ENCODE measurements around the gene CMTM5. TPM values are rescaled to one million over a fixed set of nuclear protein-coding genes. Genes with fewer than 3 reads are reported as not detected.

The CMTM5 gene
- total RNA-seq (1 to 10 TPM in 1 of 2 donors, under 1 TPM in 1; 0.71 to 2.0 TPM), polyA plus RNA-seq (ENCODE audit: insufficient read length in 6 of 6) (1 to 10 TPM; 2.1 to 4.1 (median 3.0) TPM)
- long read RNA-seq, donor 1, partial matches to known transcripts, result 0 of 7 reads
- long read RNA-seq, donor 1, other reads (novel, unspliced or antisense), result 0 of 7 reads
- long read RNA-seq, donor 2, partial matches to known transcripts, result 0 of 3 reads
- long read RNA-seq, donor 2, other reads (novel, unspliced or antisense), result 0 of 3 reads
- long read RNA-seq, donor 3, partial matches to known transcripts, result 0 of 4 reads
- long read RNA-seq, donor 3, other reads (novel, unspliced or antisense), result 0 of 4 reads
- long read RNA-seq, donor 4, partial matches to known transcripts, result 0 of 2 reads
- long read RNA-seq, donor 4, other reads (novel, unspliced or antisense), result 0 of 2 reads
- long read RNA-seq, donor 5, partial matches to known transcripts, result 0 of 3 reads
- long read RNA-seq, donor 5, other reads (novel, unspliced or antisense), result 0 of 3 reads
- long read RNA-seq, donor 6, partial matches to known transcripts, result 0 of 2 reads
- long read RNA-seq, donor 6, other reads (novel, unspliced or antisense), result 0 of 2 reads
- long read RNA-seq, donor 7, partial matches to known transcripts, result 0 of 5 reads
- long read RNA-seq, donor 7, other reads (novel, unspliced or antisense), result 0 of 5 reads
- long read RNA-seq, donor 8, partial matches to known transcripts, result 0 of 1 reads
- long read RNA-seq, donor 8, other reads (novel, unspliced or antisense), result 0 of 1 reads
- long read RNA-seq, donor 9, result 0 reads
- long read RNA-seq, donor 10, result 0 reads
- long read RNA-seq, donor 11, transcript CMTM5-203 (5 exons, 1,200 nt), result major isoform, 49 of 66 reads
- long read RNA-seq, donor 11, transcript CMTM5-204 (4 exons, 378 nt), result minor isoform, 6 of 66 reads
- long read RNA-seq, donor 11, transcript CMTM5-206 (4 exons, 1,931 nt), result minor isoform, 5 of 66 reads
- long read RNA-seq, donor 11, partial matches to known transcripts, result 0 of 66 reads
- long read RNA-seq, donor 11, other reads (novel, unspliced or antisense), result 0 of 66 reads
- long read RNA-seq, donor 12, partial matches to known transcripts, result 0 of 2 reads
- long read RNA-seq, donor 12, other reads (novel, unspliced or antisense), result 0 of 2 reads

DNA sequence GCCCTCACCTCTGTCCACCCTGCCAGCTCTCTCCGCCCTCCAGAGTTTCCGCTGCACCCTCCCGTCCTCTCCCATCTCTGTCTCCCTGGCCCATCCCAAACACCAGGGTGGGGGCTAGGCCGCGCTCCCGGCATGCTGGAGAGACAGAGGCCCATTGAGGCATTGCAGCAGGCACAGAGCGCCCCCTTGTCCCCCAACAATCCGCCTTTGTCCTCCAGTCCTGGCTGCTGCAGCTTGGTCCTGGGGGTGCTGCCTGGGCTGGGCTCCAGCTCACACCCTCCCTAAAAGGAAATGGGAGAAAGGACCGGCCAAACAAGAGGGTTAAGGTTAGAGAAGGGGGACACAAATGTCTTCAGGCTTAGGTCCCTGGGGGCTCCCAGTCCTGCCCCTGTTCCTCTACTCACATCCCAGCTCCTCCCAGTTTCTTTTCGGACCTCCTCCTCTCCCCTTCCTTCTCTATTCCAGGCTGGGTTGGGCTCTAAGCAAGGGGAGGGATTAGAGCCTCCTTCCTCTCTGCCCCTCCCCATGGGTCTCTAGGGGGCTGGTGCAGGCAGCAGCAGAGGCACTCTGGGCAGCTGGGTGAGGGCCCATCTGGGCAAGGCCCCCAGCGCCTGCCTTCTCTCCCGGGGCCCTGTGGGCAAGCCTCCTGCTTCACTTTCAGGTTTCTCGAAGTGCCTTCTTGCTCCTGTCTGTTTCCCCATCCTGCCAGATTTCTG lies at the start of gene CMTM5:
TSS of gene CMTM5 (plus strand) at position 565 of the 716 bp plus-strand sequence. CDS start 206 bp downstream, outside the sequence.
- peak; percentile 6 for ATAC-seq
- H3K27me3 ChIP-seq, result peaks cover 0 to 20% of the 10 kb centered on the region in 2 donors
- TF ChIP-seq, protein P1, sequence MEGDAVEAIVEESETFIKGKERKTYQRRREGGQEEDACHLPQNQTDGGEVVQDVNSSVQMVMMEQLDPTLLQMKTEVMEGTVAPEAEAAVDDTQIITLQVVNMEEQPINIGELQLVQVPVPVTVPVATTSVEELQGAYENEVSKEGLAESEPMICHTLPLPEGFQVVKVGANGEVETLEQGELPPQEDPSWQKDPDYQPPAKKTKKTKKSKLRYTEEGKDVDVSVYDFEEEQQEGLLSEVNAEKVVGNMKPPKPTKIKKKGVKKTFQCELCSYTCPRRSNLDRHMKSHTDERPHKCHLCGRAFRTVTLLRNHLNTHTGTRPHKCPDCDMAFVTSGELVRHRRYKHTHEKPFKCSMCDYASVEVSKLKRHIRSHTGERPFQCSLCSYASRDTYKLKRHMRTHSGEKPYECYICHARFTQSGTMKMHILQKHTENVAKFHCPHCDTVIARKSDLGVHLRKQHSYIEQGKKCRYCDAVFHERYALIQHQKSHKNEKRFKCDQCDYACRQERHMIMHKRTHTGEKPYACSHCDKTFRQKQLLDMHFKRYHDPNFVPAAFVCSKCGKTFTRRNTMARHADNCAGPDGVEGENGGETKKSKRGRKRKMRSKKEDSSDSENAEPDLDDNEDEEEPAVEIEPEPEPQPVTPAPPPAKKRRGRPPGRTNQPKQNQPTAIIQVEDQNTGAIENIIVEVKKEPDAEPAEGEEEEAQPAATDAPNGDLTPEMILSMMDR (IDR thresholded peaks at IDR 0.05), result no peak
- intact Hi-C loops (cut with DNase I), result loop anchor here in 1 of 2 donors (10.0 kb wide), 1 partner anchor 52 kb away; the partner anchor contains the start of gene PABPN1
- H3K36me3 ChIP-seq, result no peaks in the 10 kb centered on the region
- peak in 2 of 4 donors; percentile 51 to 61 for DNase-seq
- no peak within 1 kb of the TSS for H3K27ac ChIP-seq
- no peaks in the 10 kb centered on the region for H3K9me3 ChIP-seq
- no peak within 1 kb of the TSS for H3K4me3 ChIP-seq
- H3K4me1 ChIP-seq, result no peaks in the 10 kb centered on the region

- H3K9me3 ChIP-seq, result no peaks in the 10 kb centered on the region
- H3K4me3 ChIP-seq, result no peak overlapping the region
- H3K27me3 ChIP-seq, result no peaks in the 10 kb centered on the region
- TF ChIP-seq, protein P1 (IDR thresholded peaks at IDR 0.05), result peak; percentile 84 to 86
- no peak overlapping the region for H3K27ac ChIP-seq
- H3K36me3 ChIP-seq, result peaks cover 0 to 33% of the 10 kb centered on the region in 2 donors
- intact Hi-C loops (cut with DNase I), result loop anchor here in 1 of 2 donors (10.0 kb wide), 1 partner anchor 47 kb away; the partner anchor contains the start of genes CMTM5 and IL25
- DNase-seq, result peak in 2 of 4 donors; percentile 64 to 84
- H3K4me1 ChIP-seq, result peaks cover under 1 to 4% of the 10 kb centered on the region in 2 donors
- peak; percentile 94 for ATAC-seq
Observed at GRCh38 chr14:23327947-23328744, 48.7 kb upstream of the CMTM5 start.

DNA sequence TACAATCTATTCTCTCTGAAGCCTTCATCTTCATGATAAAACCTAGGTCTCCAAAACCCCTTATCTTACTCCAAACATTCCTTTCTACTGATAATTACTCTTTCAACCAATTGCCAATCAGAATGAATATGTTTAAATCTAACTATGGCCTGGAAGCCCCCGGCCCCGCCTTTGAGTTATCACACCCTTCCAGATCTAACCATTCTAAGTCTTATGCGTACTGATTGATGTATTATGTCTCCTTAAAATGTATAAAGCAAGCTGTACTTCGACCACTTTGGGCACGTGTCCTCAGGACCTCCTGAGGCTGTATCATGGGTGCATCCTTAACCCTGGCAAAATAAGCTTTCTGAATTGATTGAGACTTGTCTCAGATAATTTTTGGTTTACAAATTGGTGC lies 41.2 kb upstream of the CMTM5 start:
- Histone ChIP-seq H3K36me3 (no peaks in the 10 kb centered on the region), H3K9me3 (peaks cover 0 to 9% of the 10 kb centered on the region in 2 donors), H3K27ac (no peak overlapping the region), H3K4me1 (no peaks in the 10 kb centered on the region), H3K27me3 (no peaks in the 10 kb centered on the region), H3K4me3 (no peak overlapping the region)
- intact Hi-C loops (cut with DNase I), result no loop called here
- DNase-seq (no peak), ATAC-seq (no peak)
- TF ChIP-seq, protein P1 (IDR thresholded peaks at IDR 0.05), result no peak

Measured in left lung (tissue), 14 donors.